UCSD-AML1 (cell line): ENCODE data around the gene KCNC2.
"Not testable (repeated sequence)": the region's sequence is repeated elsewhere in the genome, so short reads cannot be mapped to it uniquely, and the experiment has no call there.

ENCODE experiments used
- DNase-seq: peaks from one replicate; lab custom pipeline; 2025; ENCODE audit not compliant: unreplicated experiment; lab: John Stamatoyannopoulos, UW

Gene KCNC2

DNA sequence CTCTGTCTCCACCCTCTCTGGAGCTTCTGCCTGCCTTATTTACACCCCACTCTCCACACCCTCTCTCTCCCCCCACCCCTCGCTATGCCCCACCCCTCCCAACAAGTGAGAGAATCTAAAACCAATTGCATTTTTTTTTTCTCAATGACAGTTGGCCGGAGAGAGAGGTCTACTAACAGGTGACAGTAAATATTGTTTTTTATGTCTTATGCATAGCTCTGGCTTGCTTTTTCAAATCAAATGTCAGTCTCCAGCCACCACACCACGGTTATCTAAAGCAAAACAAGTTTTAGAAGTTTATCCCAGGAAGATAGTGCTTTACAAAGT, at the start of gene KCNC2:
KCNC2 (minus strand) TSS at position 28 of the 327 bp plus-strand sequence.
- DNase-seq: no peak

- no peak for DNase-seq
Measured at GRCh38 chr12:75259143-75259542, 49.5 kb upstream of the KCNC2 start.

DNA sequence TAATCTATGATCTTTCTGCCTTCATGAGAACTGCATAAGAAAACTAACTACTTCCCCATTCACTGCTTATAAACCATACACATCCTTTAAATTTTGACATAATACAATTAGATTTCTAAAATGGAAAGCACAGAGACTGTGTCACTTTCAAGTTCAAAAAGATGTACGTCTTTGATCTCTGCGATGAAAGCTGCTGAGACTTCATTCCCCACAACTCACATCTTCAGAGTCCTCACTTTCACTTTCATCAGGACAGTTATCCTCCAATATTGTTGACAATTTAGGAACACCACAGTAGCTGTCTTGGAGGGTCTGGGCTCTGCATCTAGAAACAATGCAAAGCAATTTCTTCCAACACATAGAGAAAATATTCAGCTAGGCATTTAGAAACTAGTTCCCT, 47.9 kb upstream of the KCNC2 start:
- DNase-seq: no peak

GRCh38 chr12:75245108-75245507, 35.5 kb upstream of the KCNC2 start:
- DNase-seq: no peak

GRCh38 chr12:75239987-75240386, 30.3 kb upstream of the KCNC2 start:
- DNase-seq: no peak

- no peak for DNase-seq
Measured at GRCh38 chr12:75236206-75236605, 26.6 kb upstream of the KCNC2 start.

GRCh38 chr12:75227132-75227531, 17.5 kb upstream of the KCNC2 start:
- DNase-seq: no peak

DNA sequence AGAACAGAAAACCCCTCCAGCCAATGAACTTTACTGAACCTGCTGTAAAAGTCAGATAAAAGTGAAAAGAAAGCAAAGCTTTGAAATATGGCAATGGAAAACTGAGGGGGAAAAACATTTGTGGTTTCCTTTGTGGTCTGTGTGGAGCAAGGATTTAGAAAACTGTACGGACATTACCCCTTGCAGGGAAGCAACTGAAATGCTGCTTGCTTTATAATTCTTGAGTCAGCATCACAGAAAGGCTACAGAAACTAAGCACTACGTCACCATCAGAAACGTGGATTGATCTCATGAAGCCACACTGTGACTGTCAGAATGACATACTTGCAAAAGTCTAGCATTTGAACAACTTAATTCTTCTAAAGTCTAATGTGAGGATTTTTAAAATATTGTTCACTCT, 2.4 kb upstream of the KCNC2 start:
- DNase-seq: no peak

- DNase-seq: no peak
Measured at GRCh38 chr12:75208856-75209811, 505 bp downstream of the KCNC2 start.

GRCh38 chr12:75207338-75208083, 2.1 kb downstream of the KCNC2 start:
- no peak for DNase-seq

DNA sequence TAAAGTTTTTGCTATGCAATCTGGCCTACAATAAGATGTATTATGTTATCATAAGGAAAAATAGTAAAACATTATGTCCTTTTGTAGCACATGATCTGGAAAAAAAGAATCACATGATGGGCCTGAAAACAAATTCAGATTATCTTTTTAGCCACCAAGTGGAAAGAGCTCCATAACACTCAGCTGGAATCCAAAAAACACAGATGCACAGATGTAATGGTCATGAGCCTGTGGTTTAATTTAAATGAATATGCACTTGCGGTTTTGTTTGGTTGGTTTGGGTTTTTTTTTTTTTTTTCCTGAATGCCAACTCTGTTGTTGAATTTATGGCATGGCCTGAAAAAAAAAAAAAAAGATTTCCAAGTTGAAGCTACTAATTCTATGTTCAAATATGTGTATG, 4.1 kb downstream of the KCNC2 start:
- no peak for DNase-seq

GRCh38 chr12:75196865-75197264, 12.8 kb downstream of the KCNC2 start:
- no peak for DNase-seq

DNA sequence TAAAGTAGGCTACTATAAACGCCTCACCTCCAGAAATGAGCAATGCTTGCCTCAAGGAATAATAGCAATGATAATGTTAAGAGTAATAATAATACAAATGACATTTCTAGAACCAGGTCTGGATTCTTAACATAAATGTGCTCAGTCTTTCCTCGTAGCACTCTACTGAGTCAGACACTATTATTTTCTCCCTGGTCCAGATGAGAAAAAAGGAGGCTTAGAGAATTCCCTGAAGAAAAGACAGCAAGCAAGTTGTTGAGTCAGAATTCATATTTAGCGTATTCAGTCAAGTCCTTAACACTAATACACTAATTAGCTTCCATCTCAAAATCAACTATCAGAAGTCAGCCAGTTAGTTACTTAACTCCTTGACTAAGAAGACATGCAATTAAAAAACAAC, 13.2 kb downstream of the KCNC2 start:
- DNase-seq: no peak

- DNase-seq: no peak
Measured at GRCh38 chr12:75194250-75194649, 15.4 kb downstream of the KCNC2 start.

- DNase-seq: no peak
Measured at GRCh38 chr12:75192196-75192595, 17.4 kb downstream of the KCNC2 start.

- no peak for DNase-seq
Measured at GRCh38 chr12:75190846-75191245, 18.8 kb downstream of the KCNC2 start.

GRCh38 chr12:75185881-75186280, 23.8 kb downstream of the KCNC2 start:
- DNase-seq: not testable (repeated sequence)

- no peak for DNase-seq
Measured at GRCh38 chr12:75184516-75184915, 25.1 kb downstream of the KCNC2 start.

- DNase-seq: no peak
Measured at GRCh38 chr12:75183967-75184366, 25.7 kb downstream of the KCNC2 start.

DNA sequence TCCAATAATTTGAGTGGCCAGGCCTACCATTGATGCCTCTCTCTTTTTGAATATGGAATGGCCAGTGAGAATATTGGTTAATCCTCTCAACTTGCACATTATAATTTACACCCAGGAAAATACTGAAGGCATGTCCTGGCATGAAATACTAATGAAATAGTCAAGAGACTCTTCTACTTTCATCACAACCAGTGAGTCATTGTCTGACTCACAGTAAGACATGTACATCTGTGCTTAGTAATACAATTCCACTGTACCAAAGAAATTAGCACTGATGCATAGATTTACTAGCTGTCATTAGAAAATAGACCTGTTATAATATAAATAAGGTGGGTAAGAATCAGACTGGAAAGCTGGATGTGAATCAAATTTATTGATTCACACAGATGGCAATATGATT, 31.6 kb downstream of the KCNC2 start:
- no peak for DNase-seq

GRCh38 chr12:75172611-75173010, 37.0 kb downstream of the KCNC2 start:
- no peak for DNase-seq

DNA sequence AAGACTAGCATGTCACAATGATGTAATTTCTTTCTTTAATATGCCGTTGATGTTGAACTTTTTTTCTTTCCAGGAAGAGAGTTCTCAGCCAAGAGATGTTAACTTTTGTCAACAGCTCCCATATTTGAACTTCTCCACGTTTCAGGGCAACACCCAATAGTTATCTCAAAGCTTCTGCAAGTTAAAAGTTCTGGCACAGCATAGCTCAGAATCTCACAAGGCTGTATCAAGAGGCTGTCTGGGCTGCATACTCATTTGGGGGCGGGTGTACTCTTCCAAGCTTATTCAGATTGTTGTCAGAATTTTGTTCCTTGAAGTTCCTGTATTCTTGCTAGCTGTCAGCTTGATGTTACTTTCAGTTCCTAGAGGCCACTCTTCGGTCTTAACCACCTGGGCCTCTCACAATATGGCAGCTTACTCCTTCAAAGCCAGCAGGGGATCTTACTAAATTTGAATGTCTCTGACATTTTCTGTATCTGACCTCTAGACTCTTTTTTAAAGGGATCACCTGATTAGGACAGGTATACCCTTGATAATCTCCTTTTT, 38.9 kb downstream of the KCNC2 start:
- no peak for DNase-seq
